ENCODE measurements around the gene DLG5.

GRCh38 chr10:77909021-77909748 lies 17.4 kb downstream of the DLG5 start:
- TF ChIP-seq POLR2AphosphoS5 (IDR thresholded peaks at IDR 0.05) (no peak), EP300 (IDR thresholded peaks at IDR 0.05) (no peak), CTCF (IDR thresholded peaks at IDR 0.05) (no peak), POLR2A (IDR thresholded peaks at IDR 0.05) (no peak)
